DOHH2 (cell line): ENCODE data around the gene MAP3K4.

ENCODE experiments used
- H3F3A ChIP-seq: fragments of 200-600 bp; sonication (generic), shearing (Covaris generic); 2 replicates; pipeline ENCODE4 v1.6.0; 2016; ENCODE audit warnings: antibody characterized with exemption, mild to moderate bottlenecking; ENCODE audit not compliant: control insufficient read depth, insufficient read depth
- H3K27ac ChIP-seq: fragments of 200-600 bp; sonication (generic); 2 replicates; pipeline ENCODE4 v1.5.1; 2014; ENCODE audit warnings: low read depth, mild to moderate bottlenecking, low read length, moderate library complexity
- H3K27me3 ChIP-seq: fragments of 200-600 bp; sonication (generic); 2 replicates; pipeline ENCODE4 v1.6.1; 2014; ENCODE audit warnings: mild to moderate bottlenecking, low read length, mixed read lengths; ENCODE audit not compliant: control insufficient read depth
- H3K36me3 ChIP-seq: fragments of 200-600 bp; sonication (generic); 2 replicates; pipeline ENCODE4 v1.6.1; 2014; ENCODE audit warnings: mild to moderate bottlenecking, low read length, moderate library complexity, mixed read lengths; ENCODE audit not compliant: control insufficient read depth
- H3K4me1 ChIP-seq: fragments of 200-600 bp; sonication (generic); 2 replicates; pipeline ENCODE4 v1.6.1; 2014; ENCODE audit warnings: mild to moderate bottlenecking, low read length, mixed read lengths; ENCODE audit not compliant: control insufficient read depth
- H3K4me2 ChIP-seq: fragments of 200-600 bp; sonication (generic); 2 replicates; pipeline ENCODE4 v1.6.0; 2014; ENCODE audit warnings: mild to moderate bottlenecking, low read length, moderate library complexity
- H3K4me3 ChIP-seq: fragments of 200-600 bp; sonication (generic); 2 replicates; pipeline ENCODE4 v1.5.1; 2014; ENCODE audit warnings: mild to moderate bottlenecking, low read length, mixed read lengths
- H3K79me2 ChIP-seq: fragments of 200-600 bp; sonication (generic); 2 replicates; pipeline ENCODE4 v1.6.1; 2014; ENCODE audit warnings: mild to moderate bottlenecking, low read length, mixed read lengths; ENCODE audit not compliant: control insufficient read depth
- H3K9me2 ChIP-seq: fragments of 200-600 bp; sonication (generic); replicated peaks from 2 replicates; pipeline ENCODE4 v1.6.1; 2014; ENCODE audit warnings: mild to moderate bottlenecking, low read length, mixed read lengths; ENCODE audit not compliant: control insufficient read depth
- H3K9me3 ChIP-seq: fragments of 200-600 bp; sonication (generic); 2 replicates; pipeline ENCODE4 v1.6.1; 2014; ENCODE audit warnings: antibody characterized with exemption, low read length, mixed read lengths; ENCODE audit not compliant: control insufficient read depth, insufficient read depth
- H4K20me1 ChIP-seq: fragments of 200-600 bp; sonication (generic); 2 replicates; pipeline ENCODE4 v1.6.0; 2014; ENCODE audit warnings: low read depth, mild to moderate bottlenecking, antibody characterized with exemption, low read length, moderate library complexity; ENCODE audit not compliant: control insufficient read depth, insufficient read depth
- EZH2phosphoT487 ChIP-seq: fragments of 200-600 bp; sonication (generic); IDR thresholded peaks from 2 replicates; pipeline ENCODE4 v1.6.1; 2017; ENCODE audit warnings: borderline replicate concordance, mild to moderate bottlenecking, antibody characterized with exemption, low read length, moderate library complexity, mixed read lengths
- TF ChIP-seq, protein P1 (sequence below): fragments of 200-600 bp; sonication (generic); IDR thresholded peaks from one replicate; pipeline ENCODE4 v1.5.1; 2014; ENCODE audit warnings: antibody characterized with exemption, mild to moderate bottlenecking, low read depth, low read length; ENCODE audit not compliant: poor library complexity, severe bottlenecking

MAP3K4 gene

GRCh38 chr6:161130541-161130940, 139.0 kb downstream of the MAP3K4 start:
- no peaks in the 10 kb centered on the region for H3F3A ChIP-seq
- no peak overlapping the region for H3K4me3 ChIP-seq
- H3K4me1 ChIP-seq = no peaks in the 10 kb centered on the region
- H3K9me3 ChIP-seq = no peaks in the 10 kb centered on the region
- no peak overlapping the region for H3K4me2 ChIP-seq
- H3K79me2 ChIP-seq = no peaks in the 10 kb centered on the region
- H4K20me1 ChIP-seq = no peaks in the 10 kb centered on the region
- no peak overlapping the region for H3K27ac ChIP-seq
- no peaks in the 10 kb centered on the region for H3K27me3 ChIP-seq
- TF ChIP-seq, protein P1, sequence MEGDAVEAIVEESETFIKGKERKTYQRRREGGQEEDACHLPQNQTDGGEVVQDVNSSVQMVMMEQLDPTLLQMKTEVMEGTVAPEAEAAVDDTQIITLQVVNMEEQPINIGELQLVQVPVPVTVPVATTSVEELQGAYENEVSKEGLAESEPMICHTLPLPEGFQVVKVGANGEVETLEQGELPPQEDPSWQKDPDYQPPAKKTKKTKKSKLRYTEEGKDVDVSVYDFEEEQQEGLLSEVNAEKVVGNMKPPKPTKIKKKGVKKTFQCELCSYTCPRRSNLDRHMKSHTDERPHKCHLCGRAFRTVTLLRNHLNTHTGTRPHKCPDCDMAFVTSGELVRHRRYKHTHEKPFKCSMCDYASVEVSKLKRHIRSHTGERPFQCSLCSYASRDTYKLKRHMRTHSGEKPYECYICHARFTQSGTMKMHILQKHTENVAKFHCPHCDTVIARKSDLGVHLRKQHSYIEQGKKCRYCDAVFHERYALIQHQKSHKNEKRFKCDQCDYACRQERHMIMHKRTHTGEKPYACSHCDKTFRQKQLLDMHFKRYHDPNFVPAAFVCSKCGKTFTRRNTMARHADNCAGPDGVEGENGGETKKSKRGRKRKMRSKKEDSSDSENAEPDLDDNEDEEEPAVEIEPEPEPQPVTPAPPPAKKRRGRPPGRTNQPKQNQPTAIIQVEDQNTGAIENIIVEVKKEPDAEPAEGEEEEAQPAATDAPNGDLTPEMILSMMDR = no peak
- TF ChIP-seq EZH2phosphoT487 = no peak
- H3K9me2 ChIP-seq = no peaks in the 10 kb centered on the region
- H3K36me3 ChIP-seq = peaks cover 12% of the 10 kb centered on the region

GRCh38 chr6:161130967-161131766, 139.6 kb downstream of the MAP3K4 start:
- no peak overlapping the region for H3K4me2 ChIP-seq
- H3K4me1 ChIP-seq = no peaks in the 10 kb centered on the region
- H3K27ac ChIP-seq = no peak overlapping the region
- no peak overlapping the region for H3K4me3 ChIP-seq
- H3F3A ChIP-seq = no peaks in the 10 kb centered on the region
- TF ChIP-seq EZH2phosphoT487 = no peak
- TF ChIP-seq, protein P1 = no peak
- H3K27me3 ChIP-seq = no peaks in the 10 kb centered on the region
- no peaks in the 10 kb centered on the region for H3K9me3 ChIP-seq
- H4K20me1 ChIP-seq = no peaks in the 10 kb centered on the region
- H3K79me2 ChIP-seq = no peaks in the 10 kb centered on the region
- H3K36me3 ChIP-seq = peaks cover 12% of the 10 kb centered on the region
- no peaks in the 10 kb centered on the region for H3K9me2 ChIP-seq

GRCh38 chr6:161132384-161132783, 140.8 kb downstream of the MAP3K4 start:
- no peak overlapping the region for H3K4me3 ChIP-seq
- H3K27me3 ChIP-seq = no peaks in the 10 kb centered on the region
- H3K27ac ChIP-seq = no peak overlapping the region
- H3K4me1 ChIP-seq = no peaks in the 10 kb centered on the region
- H3K36me3 ChIP-seq = peaks cover 12% of the 10 kb centered on the region
- no peak for TF ChIP-seq EZH2phosphoT487
- TF ChIP-seq, protein P1 = no peak
- H3F3A ChIP-seq = no peaks in the 10 kb centered on the region
- no peaks in the 10 kb centered on the region for H4K20me1 ChIP-seq
- no peaks in the 10 kb centered on the region for H3K9me3 ChIP-seq
- no peaks in the 10 kb centered on the region for H3K9me2 ChIP-seq
- H3K79me2 ChIP-seq = no peaks in the 10 kb centered on the region
- H3K4me2 ChIP-seq = no peak overlapping the region
